NB4 (cell line): Measurements from ENCODE around the gene CALML3.

ENCODE experiments used
- DNase-seq: peaks from one replicate; pipeline ENCODE4 v3.0.0; 2010; ENCODE audit warnings: low read depth
- H3K4me3 ChIP-seq: one replicate; pipeline ENCODE4 v1.5.1; 2011; ENCODE audit warnings: mild to moderate bottlenecking, low read depth, low read length, moderate library complexity
- CTCF ChIP-seq: IDR thresholded peaks from one replicate; pipeline ENCODE4 v1.5.1; 2012; ENCODE audit warnings: low read depth, low read length
- MAX ChIP-seq: IDR thresholded peaks from 2 replicates; pipeline ENCODE4 v1.6.1; 2011; ENCODE audit warnings: low read depth, low read length
- MYC ChIP-seq: IDR thresholded peaks from 2 replicates; pipeline ENCODE4 v1.6.1; 2011; ENCODE audit warnings: low read depth, low read length
- POLR2A ChIP-seq: IDR thresholded peaks from 2 replicates; pipeline ENCODE4 v1.6.1; 2011; ENCODE audit warnings: mild to moderate bottlenecking; ENCODE audit not compliant: insufficient read length; ENCODE audit errors: extremely low read depth

CALML3 gene

GRCh38 chr10:5511231-5511884, 13.4 kb upstream of the CALML3 start:
- H3K4me3 ChIP-seq: no peak overlapping the region
- no peak for DNase-seq
- no peak for TF ChIP-seq MYC
- TF ChIP-seq CTCF: no peak
- TF ChIP-seq POLR2A: no peak
- TF ChIP-seq MAX: no peak

GRCh38 chr10:5511885-5512280, 12.9 kb upstream of the CALML3 start:
- DNase-seq: no peak
- no peak overlapping the region for H3K4me3 ChIP-seq
- TF ChIP-seq MAX (no peak), MYC (no peak), CTCF (no peak), POLR2A (no peak)

GRCh38 chr10:5512331-5512730, 12.4 kb upstream of the CALML3 start:
- no peak for DNase-seq
- no peak overlapping the region for H3K4me3 ChIP-seq

GRCh38 chr10:5512881-5513612, 11.7 kb upstream of the CALML3 start:
- no peak for TF ChIP-seq MAX
- TF ChIP-seq POLR2A: no peak
- no peak for TF ChIP-seq MYC
- TF ChIP-seq CTCF: no peak
- no peak overlapping the region for H3K4me3 ChIP-seq
- no peak for DNase-seq

More at GRCh38 chr10:5512331-5512730, 12.4 kb upstream of the CALML3 start:
- TF ChIP-seq MYC (no peak), MAX (no peak), CTCF (no peak), POLR2A (no peak)

GRCh38 chr10:5514226-5514850, 10.4 kb upstream of the CALML3 start:
- DNase-seq: no peak
- TF ChIP-seq CTCF: no peak
- no peak for TF ChIP-seq MYC
- TF ChIP-seq POLR2A: no peak
- no peak for TF ChIP-seq MAX
- H3K4me3 ChIP-seq: no peak overlapping the region
